Measurements from ENCODE around the gene MRE11. TPM values are rescaled to one million over a fixed set of nuclear protein-coding genes. Genes with fewer than 3 reads are reported as not detected.
A peak's percentile ranks its signal among the peaks of the same experiment; 100 is the strongest.

MRE11 gene
- total and polyA plus RNA-seq, 12 donors: 4.3 to 29.0 (median 12.0) TPM

DNA sequence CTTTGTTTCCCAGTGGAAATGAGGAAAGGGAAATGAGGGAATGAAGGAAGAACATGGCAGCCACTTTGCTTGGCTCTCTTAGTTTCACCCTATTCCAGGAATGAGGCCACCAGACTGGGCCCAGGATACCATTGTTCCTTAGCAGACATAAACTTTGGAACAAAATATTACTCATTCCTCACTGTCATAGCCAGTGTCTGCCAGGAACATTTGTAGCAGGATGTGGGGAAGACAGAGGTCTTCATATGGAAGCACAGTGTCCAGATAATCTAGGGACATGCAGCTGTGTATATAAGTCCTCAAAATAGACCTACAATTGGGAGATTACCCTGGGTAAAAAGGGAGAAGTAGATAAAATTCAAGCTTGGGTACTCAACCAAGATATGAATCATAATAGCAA, 34.9 kb upstream of the MRE11 start:
- Histone ChIP-seq H3K36me3 (replicated peaks in 1 of 2) (no peaks in the 10 kb centered on the region), H3K4me1 (replicated peaks in 1 of 2) (no peaks in the 10 kb centered on the region), H3K27ac (no peak overlapping the region), H3K9me3 (replicated peaks in 1 of 3) (no peaks in the 10 kb centered on the region), H3K4me3 (no peak overlapping the region), H3K27me3 (no peaks in the 10 kb centered on the region)
- DNase-seq: no peak
- intact Hi-C loops (cut with DNase I): loop anchor here (10.0 kb wide), 2 partner anchors 66 to 366 kb away; no protein-coding TSS in a partner anchor
- no peak for TF ChIP-seq POLR2A (IDR thresholded peaks at IDR 0.05)
- TF ChIP-seq, protein P1, sequence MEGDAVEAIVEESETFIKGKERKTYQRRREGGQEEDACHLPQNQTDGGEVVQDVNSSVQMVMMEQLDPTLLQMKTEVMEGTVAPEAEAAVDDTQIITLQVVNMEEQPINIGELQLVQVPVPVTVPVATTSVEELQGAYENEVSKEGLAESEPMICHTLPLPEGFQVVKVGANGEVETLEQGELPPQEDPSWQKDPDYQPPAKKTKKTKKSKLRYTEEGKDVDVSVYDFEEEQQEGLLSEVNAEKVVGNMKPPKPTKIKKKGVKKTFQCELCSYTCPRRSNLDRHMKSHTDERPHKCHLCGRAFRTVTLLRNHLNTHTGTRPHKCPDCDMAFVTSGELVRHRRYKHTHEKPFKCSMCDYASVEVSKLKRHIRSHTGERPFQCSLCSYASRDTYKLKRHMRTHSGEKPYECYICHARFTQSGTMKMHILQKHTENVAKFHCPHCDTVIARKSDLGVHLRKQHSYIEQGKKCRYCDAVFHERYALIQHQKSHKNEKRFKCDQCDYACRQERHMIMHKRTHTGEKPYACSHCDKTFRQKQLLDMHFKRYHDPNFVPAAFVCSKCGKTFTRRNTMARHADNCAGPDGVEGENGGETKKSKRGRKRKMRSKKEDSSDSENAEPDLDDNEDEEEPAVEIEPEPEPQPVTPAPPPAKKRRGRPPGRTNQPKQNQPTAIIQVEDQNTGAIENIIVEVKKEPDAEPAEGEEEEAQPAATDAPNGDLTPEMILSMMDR (IDR thresholded peaks at IDR 0.05): no peak

DNA sequence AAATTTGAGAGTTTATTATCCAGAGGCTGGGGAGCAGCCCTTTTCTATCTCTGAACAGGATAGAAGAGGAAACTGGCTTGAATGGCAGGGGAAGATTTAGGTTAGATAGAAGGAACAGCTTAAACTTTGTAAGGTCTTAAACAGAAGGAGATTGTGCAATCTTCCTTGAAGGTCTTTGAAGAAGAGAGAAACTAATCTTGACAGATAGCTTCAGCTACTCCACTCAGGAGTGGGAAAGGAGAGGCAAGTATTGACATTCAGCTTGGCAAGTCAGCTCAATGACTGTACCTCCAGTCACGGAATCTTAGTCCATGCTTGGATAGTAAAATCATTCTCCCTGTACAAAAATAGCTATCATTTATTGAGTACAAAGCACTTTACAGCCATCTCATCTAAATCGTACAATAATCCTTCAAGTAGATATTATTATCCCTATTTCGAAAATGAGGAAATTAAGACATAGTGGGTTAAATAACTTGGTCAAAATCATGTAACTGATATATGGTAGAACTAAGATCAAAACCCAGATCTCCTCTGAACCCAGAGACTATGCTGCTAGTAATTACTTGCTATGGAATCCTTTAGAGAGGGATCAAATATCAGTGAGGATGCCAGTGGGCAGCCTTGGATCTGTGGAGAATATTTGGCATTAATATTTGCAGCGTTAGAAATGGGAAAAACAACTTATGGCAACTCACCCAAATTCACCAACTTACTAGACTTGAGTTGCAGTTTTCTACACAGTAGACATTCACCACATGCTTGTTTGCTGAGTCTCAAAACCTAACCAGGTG, 33.2 kb upstream of the MRE11 start:
- Histone ChIP-seq H3K4me1 (replicated peaks in 1 of 2) (no peaks in the 10 kb centered on the region), H3K4me3 (no peak overlapping the region), H3K36me3 (replicated peaks in 1 of 2) (no peaks in the 10 kb centered on the region), H3K9me3 (replicated peaks in 1 of 3) (no peaks in the 10 kb centered on the region), H3K27ac (no peak overlapping the region), H3K27me3 (no peaks in the 10 kb centered on the region)
- TF ChIP-seq POLR2A (IDR thresholded peaks at IDR 0.05): no peak
- TF ChIP-seq, protein P1 (IDR thresholded peaks at IDR 0.05): no peak
- no peak for DNase-seq
- 60 to 82% (median 63%) methylated on average over 4 of the region's 4 CpGs for WGBS, 4 donors
- intact Hi-C loops (cut with DNase I): loop anchor here (10.0 kb wide), 2 partner anchors 68 to 368 kb away; no protein-coding TSS in a partner anchor

DNA sequence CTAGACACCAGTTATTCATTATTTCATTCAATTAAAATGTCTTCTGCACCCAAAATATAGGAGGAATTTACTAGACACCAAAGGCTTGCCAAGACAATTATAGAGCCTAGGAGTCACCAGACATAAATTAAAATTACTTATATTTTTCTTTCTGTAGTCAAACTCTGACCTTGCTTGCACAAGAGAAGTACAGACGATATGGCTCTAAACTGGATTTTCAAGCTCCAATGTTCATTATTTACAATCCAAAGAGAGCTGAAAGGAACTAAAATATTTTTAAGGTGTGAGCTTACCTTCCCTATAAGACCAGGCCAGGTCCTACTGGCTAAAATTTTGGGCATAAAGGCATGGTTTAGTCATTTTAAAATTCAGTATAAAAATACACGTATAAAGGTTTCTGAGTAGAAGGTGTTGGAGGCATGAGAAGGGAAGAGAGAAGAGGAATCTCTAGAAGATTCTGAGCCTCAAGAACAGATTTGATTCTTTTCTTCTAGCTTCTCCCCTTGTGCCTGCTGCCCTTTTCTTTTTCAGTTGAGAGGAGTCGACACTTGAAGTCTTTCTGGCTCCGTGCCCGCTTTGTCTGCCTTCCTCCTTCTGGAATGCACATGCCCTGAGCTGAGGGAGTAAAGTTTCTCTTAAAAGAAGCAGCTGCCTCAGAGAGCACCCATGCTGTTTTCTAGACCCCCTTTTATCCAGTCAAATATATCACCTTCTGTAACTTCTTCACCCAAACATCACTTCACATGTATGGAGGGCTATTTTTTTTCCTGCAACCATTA, 32.1 kb upstream of the MRE11 start:
- no peak overlapping the region for H3K27ac ChIP-seq
- intact Hi-C loops (cut with DNase I): loop anchor here (10.0 kb wide), 2 partner anchors 69 to 369 kb away; no protein-coding TSS in a partner anchor
- TF ChIP-seq, protein P1 (IDR thresholded peaks at IDR 0.05): no peak
- TF ChIP-seq POLR2A (IDR thresholded peaks at IDR 0.05): no peak
- no peaks in the 10 kb centered on the region for H3K36me3 ChIP-seq (replicated peaks in 1 of 2)
- WGBS, 4 donors: 42 to 48% (median 47%) methylated on average over 5 of the region's 5 CpGs
- H3K4me1 ChIP-seq (replicated peaks in 1 of 2): no peaks in the 10 kb centered on the region
- no peaks in the 10 kb centered on the region for H3K9me3 ChIP-seq (replicated peaks in 1 of 3)
- peak; percentile 29 to 84 (median 78) for DNase-seq
- H3K4me3 ChIP-seq: no peak overlapping the region
- no peaks in the 10 kb centered on the region for H3K27me3 ChIP-seq

DNA sequence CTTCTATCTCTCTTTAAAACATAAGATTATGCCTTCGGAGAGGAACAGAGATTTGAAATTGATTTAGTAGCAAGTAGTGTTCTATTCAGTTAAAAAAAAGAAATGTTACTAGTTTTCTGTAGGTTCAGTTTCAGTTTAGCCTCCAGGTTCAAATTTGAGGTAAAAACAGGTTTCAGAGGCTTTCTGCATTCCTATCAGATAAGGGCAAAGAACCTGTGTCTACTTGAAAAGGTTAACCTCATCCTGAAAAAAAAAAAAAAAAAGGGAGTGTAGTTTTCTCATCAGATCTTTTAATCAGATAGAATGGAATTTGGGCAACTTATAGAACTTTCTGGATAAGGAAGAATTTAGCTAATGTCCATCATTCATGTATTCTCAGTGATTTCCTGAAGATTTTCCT, 30.7 kb upstream of the MRE11 start:
- DNase-seq: no peak
- TF ChIP-seq POLR2A (IDR thresholded peaks at IDR 0.05): no peak
- Histone ChIP-seq H3K27ac (no peak overlapping the region), H3K4me3 (no peak overlapping the region), H3K36me3 (replicated peaks in 1 of 2) (no peaks in the 10 kb centered on the region), H3K9me3 (replicated peaks in 1 of 3) (no peaks in the 10 kb centered on the region), H3K4me1 (replicated peaks in 1 of 2) (peaks cover 0 to 4% of the 10 kb centered on the region in 2 donors), H3K27me3 (no peaks in the 10 kb centered on the region)
- 63 to 81% (median 74%) methylated on average over 1 of the region's 1 CpG for WGBS, 4 donors
- intact Hi-C loops (cut with DNase I): loop anchor here (5.0 to 10.0 kb wide), 3 partner anchors 38 to 370 kb away; no protein-coding TSS in a partner anchor
